Ectodermal cell (in vitro differentiated cells): ENCODE data around the gene SCMH1.
"Not testable (repeated sequence)": the region's sequence is repeated elsewhere in the genome, so short reads cannot be mapped to it uniquely, and the experiment has no call there.

Experiments
- H3K27ac ChIP-seq: 2 replicates; pipeline ENCODE4 v1.7.0; 2013; ENCODE audit warnings: mild to moderate bottlenecking, low read depth, low read length; ENCODE audit not compliant: insufficient read depth, poor library complexity, severe bottlenecking
- H3K27me3 ChIP-seq: 2 replicates; pipeline ENCODE4 v1.7.0; 2013; ENCODE audit warnings: mild to moderate bottlenecking, low read length; ENCODE audit not compliant: insufficient read depth, control insufficient read depth, poor library complexity, severe bottlenecking
- H3K36me3 ChIP-seq: one replicate; pipeline ENCODE4 v1.7.0; 2013; ENCODE audit warnings: low read length; ENCODE audit not compliant: control insufficient read depth, insufficient read depth
- H3K4me1 ChIP-seq: one replicate; pipeline ENCODE4 v1.7.0; 2013; ENCODE audit warnings: low read length; ENCODE audit not compliant: control insufficient read depth, insufficient read depth
- H3K4me3 ChIP-seq: 2 replicates; pipeline ENCODE4 v1.7.0; 2013; ENCODE audit warnings: low read depth, low read length, control low read depth; ENCODE audit not compliant: insufficient read depth
- H3K9me3 ChIP-seq: 2 replicates; pipeline ENCODE4 v1.7.0; 2013; ENCODE audit warnings: mild to moderate bottlenecking, low read length, moderate library complexity; ENCODE audit not compliant: control insufficient read depth
- WGBS, 2 experiments: methylation state at CpG; one replicate each; pipeline ENCODE4 v1.1.7; 2013; ENCODE audit warnings: missing lambda C conversion rate in 2 of 2; 5-methylcytosine and 5-hydroxymethylcytosine counted together

Gene SCMH1

GRCh38 chr1:41251120-41251519 lies 9.0 kb upstream of the SCMH1 start:
- not testable (repeated sequence) for H3K27me3 ChIP-seq, H3K27ac ChIP-seq, H3K4me1 ChIP-seq, H3K36me3 ChIP-seq, H3K4me3 ChIP-seq, H3K9me3 ChIP-seq
- 100% methylated on average over 1 of the region's 1 CpG for WGBS, 2 experiments

GRCh38 chr1:41249319-41249718 lies 7.2 kb upstream of the SCMH1 start:
- no peak overlapping the region for H3K4me3 ChIP-seq
- no peaks in the 10 kb centered on the region for H3K36me3 ChIP-seq
- H3K4me1 ChIP-seq, result no peaks in the 10 kb centered on the region
- 92 to 99% methylated on average over 5 of the region's 5 CpGs for WGBS, 2 experiments
- H3K27ac ChIP-seq, result no peak overlapping the region
- H3K27me3 ChIP-seq, result no peaks in the 10 kb centered on the region
- no peaks in the 10 kb centered on the region for H3K9me3 ChIP-seq

GRCh38 chr1:41246568-41246967 lies 4.5 kb upstream of the SCMH1 start:
- Histone ChIP-seq H3K36me3 (no peaks in the 10 kb centered on the region), H3K9me3 (no peaks in the 10 kb centered on the region), H3K4me3 (no peak overlapping the region), H3K4me1 (no peaks in the 10 kb centered on the region), H3K27ac (no peak overlapping the region), H3K27me3 (peaks cover 16% of the 10 kb centered on the region)
- WGBS, 2 experiments, result 73 to 78% methylated on average over 1 of the region's 1 CpG

- H3K4me1 ChIP-seq, result peaks cover 4% of the 10 kb centered on the region
- WGBS, 2 experiments, result 94 to 100% methylated on average over 2 of the region's 2 CpGs
- no peak overlapping the region for H3K4me3 ChIP-seq
- H3K9me3 ChIP-seq, result no peaks in the 10 kb centered on the region
- no peak overlapping the region for H3K27ac ChIP-seq
- H3K27me3 ChIP-seq, result peaks cover 16% of the 10 kb centered on the region
- no peaks in the 10 kb centered on the region for H3K36me3 ChIP-seq
Measured at GRCh38 chr1:41245659-41246058, 3.6 kb upstream of the SCMH1 start.

DNA sequence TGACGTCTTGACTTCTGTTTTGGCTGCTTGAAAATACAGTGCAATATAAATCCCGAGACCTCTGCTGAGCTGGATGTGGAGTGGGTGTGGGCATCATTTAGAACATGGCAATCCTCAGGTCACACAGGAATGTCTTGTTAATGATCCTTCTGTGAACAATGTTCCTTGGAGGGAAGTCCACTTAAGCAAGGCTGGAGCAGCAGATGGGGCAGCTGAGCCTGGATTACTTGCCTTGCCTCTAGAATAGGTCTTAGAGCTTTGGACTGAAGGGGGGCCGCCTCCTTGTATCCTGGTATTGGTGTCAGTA lies 926 bp upstream of the SCMH1 start:
- 88 to 91% methylated on average over 3 of the region's 3 CpGs for WGBS, 2 experiments
- no peak overlapping the region for H3K27ac ChIP-seq
- H3K4me1 ChIP-seq, result peaks cover 6% of the 10 kb centered on the region
- H3K4me3 ChIP-seq, result peak overlapping the region; percentile 57
- H3K27me3 ChIP-seq, result peaks cover 16% of the 10 kb centered on the region
- H3K36me3 ChIP-seq, result no peaks in the 10 kb centered on the region
- no peaks in the 10 kb centered on the region for H3K9me3 ChIP-seq

DNA sequence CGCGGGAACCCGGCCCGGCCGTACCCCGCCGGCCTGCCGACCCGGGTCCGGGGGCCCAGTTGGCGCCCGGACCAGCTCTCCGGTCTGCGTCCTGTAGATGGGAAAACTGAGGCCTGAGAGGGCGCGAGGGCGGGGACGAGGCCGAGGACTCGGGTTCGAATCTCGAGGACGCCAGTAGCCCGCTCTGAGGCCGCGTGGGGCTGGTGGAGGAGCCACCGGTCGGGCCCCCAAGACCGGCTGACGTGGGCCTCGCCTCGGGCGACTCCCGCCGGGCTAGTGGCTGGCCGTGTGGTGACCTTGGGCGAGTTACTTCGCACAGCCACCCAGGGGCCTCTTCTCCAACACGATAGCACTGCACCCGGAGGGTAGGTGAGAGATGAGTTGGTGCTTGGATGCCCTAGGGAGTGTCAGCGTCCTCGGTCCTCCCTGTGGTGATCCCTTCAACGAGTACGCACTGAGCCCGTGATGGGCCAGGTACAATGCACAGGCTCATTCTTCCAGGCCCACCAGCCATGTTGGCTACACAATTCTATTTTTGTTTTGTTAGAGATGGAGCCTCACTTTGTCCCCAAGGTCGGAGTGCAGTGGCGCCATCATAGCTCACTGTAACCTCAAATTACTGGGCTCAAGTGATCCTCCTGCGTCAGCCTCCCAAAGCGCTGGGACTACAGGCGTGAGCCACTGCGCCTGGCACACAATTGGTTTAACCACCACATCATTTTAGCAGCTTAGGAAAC lies 404 bp upstream of the SCMH1 start:
- H3K27me3 ChIP-seq, result peaks cover 16% of the 10 kb centered on the region
- no peaks in the 10 kb centered on the region for H3K36me3 ChIP-seq
- peak overlapping the region; percentile 57 for H3K4me3 ChIP-seq
- peaks cover 6% of the 10 kb centered on the region for H3K4me1 ChIP-seq
- H3K27ac ChIP-seq, result no peak overlapping the region
- WGBS, 2 experiments, result 19% methylated on average over 51 of the region's 51 CpGs
- H3K9me3 ChIP-seq, result no peaks in the 10 kb centered on the region

DNA sequence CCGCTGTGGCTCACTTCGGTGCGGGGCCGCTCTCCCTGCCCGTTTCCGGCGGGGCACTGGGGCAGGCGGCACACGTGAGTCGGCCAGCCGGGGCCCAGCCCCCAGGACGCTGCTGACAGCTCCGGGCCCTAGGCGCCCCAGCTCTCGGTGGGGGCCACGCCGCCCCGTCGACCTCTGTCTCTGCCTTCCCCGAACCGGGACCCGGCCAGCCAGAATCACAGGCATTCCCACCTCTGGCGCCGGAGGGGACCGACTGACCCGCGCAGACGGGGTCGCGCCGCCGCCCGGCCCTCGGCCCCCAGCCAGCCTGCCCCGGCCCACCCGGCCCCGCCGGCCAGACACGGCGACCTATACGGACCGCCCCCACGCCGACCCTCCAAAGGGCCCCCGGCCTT lies 755 bp downstream of the SCMH1 start:
- Histone ChIP-seq H3K4me3 (peak overlapping the region; percentile 55), H3K27ac (no peak overlapping the region), H3K4me1 (peaks cover 6% of the 10 kb centered on the region), H3K27me3 (peaks cover 16% of the 10 kb centered on the region), H3K36me3 (no peaks in the 10 kb centered on the region), H3K9me3 (no peaks in the 10 kb centered on the region)
- WGBS, 2 experiments, result 0% methylated on average over 45 of the region's 45 CpGs

GRCh38 chr1:41240781-41241353 lies 1.2 kb downstream of the SCMH1 start:
- Histone ChIP-seq H3K27ac (no peak overlapping the region), H3K9me3 (no peaks in the 10 kb centered on the region), H3K36me3 (no peaks in the 10 kb centered on the region), H3K27me3 (peaks cover 16% of the 10 kb centered on the region), H3K4me1 (peaks cover 6% of the 10 kb centered on the region), H3K4me3 (peak overlapping the region; percentile 55)
- WGBS, 2 experiments, result 9 to 15% methylated on average over 12 of the region's 12 CpGs

- Histone ChIP-seq H3K27ac (no peak overlapping the region), H3K4me1 (peaks cover 6% of the 10 kb centered on the region), H3K4me3 (no peak overlapping the region), H3K36me3 (no peaks in the 10 kb centered on the region), H3K27me3 (peaks cover 16% of the 10 kb centered on the region), H3K9me3 (no peaks in the 10 kb centered on the region)
Measured at GRCh38 chr1:41239988-41240610, 2.0 kb downstream of the SCMH1 start.

GRCh38 chr1:41238311-41238988 lies 3.7 kb downstream of the SCMH1 start:
- no peak overlapping the region for H3K27ac ChIP-seq
- H3K27me3 ChIP-seq, result peaks cover 8% of the 10 kb centered on the region
- H3K36me3 ChIP-seq, result no peaks in the 10 kb centered on the region
- WGBS, 2 experiments, result 92% methylated on average over 5 of the region's 5 CpGs
- H3K4me3 ChIP-seq, result no peak overlapping the region
- no peaks in the 10 kb centered on the region for H3K9me3 ChIP-seq
- H3K4me1 ChIP-seq, result peaks cover 6% of the 10 kb centered on the region
